NCI-H526 (cell line): Measurements from ENCODE around the gene NANP.
A peak's percentile ranks its signal among the peaks of the same experiment; 100 is the strongest.
"Not testable (repeated sequence)": the region's sequence is repeated elsewhere in the genome, so short reads cannot be mapped to it uniquely, and the experiment has no call there.

Experiments
- DNase-seq, 2 experiments: peaks; one replicate each; lab custom pipeline; 2025; lab: John Stamatoyannopoulos, UW

NANP gene

DNA sequence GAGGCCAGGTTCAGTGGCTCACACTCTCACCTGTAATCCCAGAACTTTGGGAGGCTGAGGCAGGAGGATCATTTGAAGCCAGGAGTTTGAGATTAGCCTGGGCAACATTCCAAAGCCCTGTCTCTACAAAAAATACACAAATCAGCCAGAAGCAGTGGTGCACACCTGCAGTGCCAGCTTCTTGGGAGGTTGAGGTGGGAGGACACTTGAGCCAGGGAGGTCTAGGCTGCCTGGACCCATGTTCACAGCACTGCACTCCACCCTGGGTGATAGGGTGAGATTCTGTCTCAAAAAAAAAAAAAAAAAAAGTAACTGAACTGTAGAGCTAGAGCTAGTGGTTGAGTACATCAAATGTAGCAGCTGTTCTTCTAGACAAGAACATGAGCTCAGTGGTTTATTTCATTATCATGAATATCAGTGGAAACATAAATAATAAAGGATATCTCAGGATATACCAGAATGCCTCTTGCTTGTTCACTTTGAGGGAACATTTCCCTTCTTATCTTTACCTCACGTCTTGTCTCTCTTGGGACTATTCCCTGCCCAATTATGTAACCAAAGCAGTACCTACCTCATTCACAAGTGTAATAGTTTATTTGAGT, 17.6 kb downstream of the NANP start:
- DNase-seq: no peak

- DNase-seq: no peak
These were observed 18.7 kb downstream of the NANP start for GRCh38 chr20:25605148-25605547.

DNA sequence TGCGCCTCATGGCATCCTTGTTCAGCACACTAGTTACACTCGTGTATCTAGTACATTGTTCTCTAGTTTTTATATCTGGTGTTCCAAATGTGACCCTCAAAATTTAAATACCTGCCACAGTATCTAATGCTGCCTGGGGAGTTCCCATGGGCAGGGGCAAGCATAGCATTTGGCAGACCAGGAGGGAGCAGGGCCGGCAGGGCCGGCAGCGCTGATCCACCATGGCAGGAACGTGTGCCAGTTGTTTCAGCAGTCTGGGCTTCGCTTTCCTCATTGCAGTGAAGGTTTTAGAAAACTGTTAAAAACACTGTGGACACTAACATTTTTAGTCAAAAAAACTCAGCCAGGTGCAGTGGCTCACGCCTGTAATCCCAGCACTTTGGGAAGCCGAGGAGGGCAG, 19.2 kb downstream of the NANP start:
- no peak for DNase-seq

GRCh38 chr20:25602914-25603309, 20.9 kb downstream of the NANP start:
- DNase-seq: not testable (repeated sequence)

- DNase-seq: not testable (repeated sequence)
These were observed 21.5 kb downstream of the NANP start for GRCh38 chr20:25602191-25602913.

- DNase-seq: no peak
These were observed 22.2 kb downstream of the NANP start for GRCh38 chr20:25601659-25602058.

GRCh38 chr20:25600632-25601031, 23.2 kb downstream of the NANP start:
- no peak for DNase-seq

- DNase-seq: no peak
These were observed 31.5 kb downstream of the NANP start for GRCh38 chr20:25592135-25592852.

GRCh38 chr20:25590778-25591177, 33.0 kb downstream of the NANP start:
- DNase-seq: not testable (repeated sequence)

- no peak for DNase-seq
These were observed 35.3 kb downstream of the NANP start for GRCh38 chr20:25588491-25588890.

DNA sequence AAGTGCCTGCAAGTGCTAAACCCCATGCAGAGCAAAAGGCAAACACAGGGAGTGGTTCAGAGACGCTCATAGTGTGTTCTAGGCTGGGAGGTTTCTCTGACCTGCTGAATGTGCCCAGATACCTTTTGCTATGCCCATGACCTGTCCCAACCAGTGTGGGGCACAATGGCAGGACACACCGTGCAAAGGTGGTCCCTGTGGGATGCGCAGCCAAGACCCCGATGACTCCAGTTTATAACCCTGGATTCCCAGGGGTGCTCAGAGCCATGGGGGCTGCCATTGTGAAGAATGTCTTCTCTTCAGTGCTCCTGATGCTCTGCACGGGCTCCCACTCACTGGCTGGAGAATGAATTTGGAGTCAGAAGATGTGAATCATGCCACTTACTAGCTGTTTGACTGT, 36.3 kb downstream of the NANP start:
- DNase-seq: no peak

DNA sequence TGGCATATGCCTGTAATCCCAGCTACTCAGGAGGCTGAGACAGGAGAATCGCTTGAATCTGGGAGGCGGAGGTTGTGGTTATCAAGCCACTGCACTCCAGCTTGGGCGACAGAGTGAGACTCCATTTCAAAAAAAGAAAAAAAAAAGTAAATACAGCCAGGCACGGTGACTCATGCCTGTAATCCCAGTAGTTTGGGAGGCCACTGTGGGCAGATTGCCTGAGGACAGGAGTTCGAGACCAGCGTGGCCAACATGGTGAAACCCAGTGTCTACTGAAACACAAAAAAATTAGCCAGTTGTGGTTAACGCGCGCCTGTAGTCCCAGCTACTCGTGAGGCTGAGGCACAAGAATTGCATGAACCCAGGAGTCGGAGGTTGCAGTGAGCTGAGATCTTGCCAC, 36.9 kb downstream of the NANP start:
- DNase-seq: no peak

DNA sequence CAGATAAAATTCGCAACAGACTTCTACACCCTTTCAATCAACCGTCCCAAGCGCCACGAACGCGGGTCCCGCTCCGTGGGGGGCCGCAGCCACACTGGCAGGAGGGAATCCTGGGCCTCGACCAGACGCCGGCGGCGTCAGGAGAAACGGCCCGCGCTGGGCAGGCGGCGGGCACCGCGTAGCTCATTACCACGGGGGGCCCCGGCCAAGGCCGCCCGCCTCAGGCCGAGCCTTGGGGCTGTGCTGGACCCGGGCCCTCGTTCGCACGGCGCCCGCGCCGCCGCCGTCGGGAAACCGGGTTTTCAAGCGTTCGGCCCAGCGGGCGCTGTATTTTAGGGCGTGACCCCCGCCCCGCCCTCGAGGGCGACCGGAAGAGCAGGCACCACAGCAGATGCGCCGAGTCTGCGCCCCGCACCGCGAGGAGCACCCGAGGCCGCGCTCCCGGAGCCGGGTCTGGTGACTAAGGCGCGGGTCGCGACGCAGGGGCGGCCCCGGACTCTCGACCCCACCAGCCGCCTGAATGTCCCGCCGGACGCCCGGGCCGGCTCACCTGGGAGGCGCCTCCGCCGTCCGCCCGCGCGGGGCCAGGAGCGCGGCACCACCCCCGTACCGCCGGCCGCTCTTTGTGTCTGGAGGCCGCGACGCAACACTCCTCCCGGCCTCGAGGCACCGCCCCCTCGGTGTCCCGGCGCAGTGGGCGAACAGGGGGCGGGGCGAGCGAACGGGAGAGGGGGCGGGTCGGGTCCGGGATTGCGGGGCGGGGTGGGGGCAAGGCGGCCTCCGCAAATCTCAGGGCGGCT, 38.7 kb downstream of the NANP start, which contains the start of gene NINL:
Gene NINL (minus strand): TSS at position 627 of the 800 bp plus-strand sequence. CDS start 58,944 bp downstream, outside the sequence.
- peak in 1 of 2 experiments; percentile 84 for DNase-seq

DNA sequence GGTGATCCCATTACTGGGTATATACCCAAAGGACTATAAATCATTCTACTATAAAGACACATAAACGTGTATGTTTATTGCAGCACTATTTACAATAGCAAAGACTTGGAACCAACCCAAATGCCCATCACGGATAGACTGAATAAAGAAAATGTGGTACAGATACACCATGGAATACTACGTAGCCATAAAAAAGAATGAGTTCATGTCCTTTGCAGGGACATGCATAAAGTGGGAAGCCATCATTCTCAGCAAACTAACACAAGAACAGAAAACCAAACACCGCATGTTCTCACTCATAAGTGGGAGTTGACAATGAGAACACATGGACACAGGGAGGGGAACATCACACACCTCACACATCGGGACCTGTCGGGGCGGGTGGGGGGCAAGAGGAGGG, 40.2 kb downstream of the NANP start:
- DNase-seq: not testable (repeated sequence)

GRCh38 chr20:25580711-25581110, 43.1 kb downstream of the NANP start:
- no peak for DNase-seq

- no peak for DNase-seq
These were observed 44.6 kb downstream of the NANP start for GRCh38 chr20:25579081-25579770.

DNA sequence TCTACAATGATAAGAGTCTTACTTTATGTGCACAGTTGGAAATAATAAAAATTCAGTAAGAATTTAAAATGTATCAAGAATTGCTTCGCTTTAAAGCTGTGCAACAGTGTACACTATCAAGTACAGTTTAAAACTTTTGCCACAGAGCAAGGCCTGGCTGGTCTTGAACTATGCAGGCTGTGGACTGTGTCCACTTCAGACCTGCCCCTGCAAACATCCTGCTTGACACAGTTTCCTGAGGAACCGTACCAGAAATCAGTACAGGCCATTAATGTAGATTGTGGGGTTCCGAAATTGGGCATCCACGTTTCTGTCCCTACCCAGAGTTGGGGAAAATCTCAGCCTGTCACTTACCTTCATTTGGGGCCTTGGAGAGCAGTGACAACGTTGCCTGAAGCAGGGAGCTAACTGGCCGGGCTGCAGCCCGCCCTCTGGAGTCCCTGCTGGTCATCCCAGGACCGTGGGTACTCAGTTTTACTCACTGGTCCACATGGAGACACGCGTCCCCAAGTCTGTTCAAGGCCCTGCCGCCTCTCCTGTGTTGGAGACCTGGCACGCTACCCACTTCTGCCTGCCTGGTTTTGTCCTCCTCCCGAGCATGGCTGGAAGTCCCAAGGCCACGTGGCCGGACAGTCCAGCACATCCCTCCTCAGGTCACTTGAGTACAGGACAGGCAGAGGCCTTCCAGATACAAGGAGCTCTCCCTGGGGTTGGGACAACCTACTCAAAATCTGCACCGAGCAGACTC, 46.9 kb downstream of the NANP start:
- no peak for DNase-seq

GRCh38 chr20:25574411-25574810, 49.4 kb downstream of the NANP start:
- peak in 1 of 2 experiments; percentile 43 for DNase-seq

DNA sequence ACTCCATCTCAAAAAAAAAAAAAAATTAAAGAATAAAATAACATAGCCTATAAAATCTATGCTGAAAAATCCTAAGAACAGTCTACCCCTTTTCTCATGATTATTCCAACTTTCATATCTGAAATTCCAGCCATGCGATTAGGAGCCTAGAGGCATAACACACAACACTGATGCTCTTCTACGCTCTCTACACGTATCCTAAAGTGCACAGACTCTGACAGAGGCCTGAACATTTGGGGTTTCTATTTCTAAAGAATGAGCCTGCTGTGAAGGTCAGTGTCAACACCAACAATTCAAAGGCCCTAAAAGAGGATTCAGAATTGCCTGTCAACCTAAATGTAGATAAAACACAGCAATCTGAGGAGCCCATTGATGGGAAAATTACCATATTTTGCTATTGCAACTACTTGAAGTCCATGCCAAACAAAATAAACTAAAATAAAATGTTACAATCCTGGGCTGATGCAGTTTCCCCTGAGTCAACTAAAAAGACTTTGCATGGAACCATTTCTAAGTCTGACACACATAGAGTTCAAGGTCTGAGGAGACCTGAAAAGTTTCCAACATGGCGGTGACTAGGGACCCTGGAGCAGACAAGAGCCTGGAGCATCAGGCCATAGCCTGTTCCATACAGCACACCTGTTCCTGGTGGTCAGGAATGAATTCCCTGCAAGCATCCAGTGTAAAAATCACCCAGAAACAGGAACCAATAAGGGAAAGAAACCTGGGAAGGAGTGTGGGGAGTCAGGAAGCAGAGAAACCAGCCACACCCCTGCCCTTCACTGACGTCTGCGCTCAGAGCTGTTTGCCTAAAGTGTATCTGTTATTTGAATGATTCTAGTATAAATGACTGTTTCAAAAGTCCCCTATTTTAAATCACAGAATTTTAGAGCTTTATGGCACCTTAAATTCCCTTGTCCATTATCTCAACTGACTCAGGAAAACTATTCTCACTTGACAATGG, 50.2 kb downstream of the NANP start:
- DNase-seq: no peak

DNA sequence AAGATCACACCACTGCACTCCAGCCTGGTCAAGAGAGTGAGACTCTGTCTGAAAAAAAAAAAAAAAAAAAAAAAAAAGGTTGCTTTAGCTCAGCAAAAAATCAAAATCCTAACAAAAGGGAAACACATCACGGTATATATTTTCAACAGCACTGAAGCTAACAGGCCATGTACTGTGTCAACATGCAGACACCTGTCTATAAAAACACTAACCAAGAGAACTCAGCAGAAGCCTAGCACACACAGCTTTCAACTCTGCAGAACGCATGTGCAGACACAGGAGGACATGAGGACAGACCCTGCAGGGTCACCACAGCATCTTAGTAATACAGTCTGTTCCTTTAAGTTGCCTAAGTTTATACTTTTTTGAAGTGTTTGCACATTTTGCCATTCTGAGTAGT, 52.0 kb downstream of the NANP start:
- DNase-seq: no peak
